H54 (cell line): ENCODE measurements around the gene STARD7.
"Not testable (repeated sequence)": the region's sequence is repeated elsewhere in the genome, so short reads cannot be mapped to it uniquely, and the experiment has no call there.

Source experiments
- DNase-seq: peaks from one replicate; pipeline ENCODE4 v3.0.0; 2011; ENCODE audit warnings: low spot score, mixed read lengths; ENCODE audit not compliant: insufficient read length
- FAIRE-seq: peaks from 3 replicates; lab custom pipeline; 2011; peaks lifted over from hg19 to GRCh38; lab: Jason Lieb, UNC
- POLR2A ChIP-seq: IDR thresholded peaks from 2 replicates; pipeline ENCODE4 v1.6.1; 2011; ENCODE audit warnings: low read depth, mild to moderate bottlenecking, low read length

STARD7 gene

DNA sequence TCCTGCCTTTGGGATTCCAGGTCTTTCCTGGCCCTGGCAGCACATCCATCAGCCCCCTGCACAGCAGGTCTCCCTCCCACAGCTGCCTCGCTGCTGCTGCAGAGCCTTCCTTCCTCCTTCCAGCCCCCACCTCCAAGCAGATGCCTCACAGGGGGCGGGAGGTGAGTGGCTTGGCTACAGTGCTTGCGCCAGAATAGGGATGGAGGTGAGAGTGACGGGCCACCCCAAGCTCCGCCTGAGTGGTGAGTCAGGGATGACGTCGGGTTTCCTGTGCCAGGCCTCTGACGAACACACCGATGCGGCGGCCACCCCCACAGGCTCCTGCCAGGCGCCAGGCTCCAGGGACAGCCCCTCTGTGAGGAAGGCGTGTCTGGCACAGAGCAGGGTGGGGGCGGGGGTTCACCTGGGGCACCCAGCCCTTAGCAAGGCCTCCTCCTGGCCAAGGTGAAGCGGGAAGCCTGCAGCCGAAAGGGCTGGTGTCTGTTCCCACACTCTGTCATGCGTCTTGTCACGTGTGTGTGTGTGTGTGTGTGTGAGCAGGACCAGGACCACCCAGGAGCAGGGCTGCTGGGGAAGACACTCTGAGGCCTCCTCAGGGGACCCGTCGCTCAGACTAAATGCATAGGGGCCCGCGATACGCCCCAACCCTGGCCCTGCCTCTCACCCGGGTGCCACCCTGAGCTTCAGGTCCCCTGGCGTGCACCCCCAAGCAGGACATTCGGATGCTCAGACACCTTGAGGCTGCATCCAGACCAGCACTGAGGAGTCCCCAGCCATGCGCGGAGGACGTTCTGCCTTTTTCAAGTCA is 60.0 kb downstream of the STARD7 start:
- no peak for TF ChIP-seq POLR2A
- peak; percentile 98 for DNase-seq
- no peak for FAIRE-seq

DNA sequence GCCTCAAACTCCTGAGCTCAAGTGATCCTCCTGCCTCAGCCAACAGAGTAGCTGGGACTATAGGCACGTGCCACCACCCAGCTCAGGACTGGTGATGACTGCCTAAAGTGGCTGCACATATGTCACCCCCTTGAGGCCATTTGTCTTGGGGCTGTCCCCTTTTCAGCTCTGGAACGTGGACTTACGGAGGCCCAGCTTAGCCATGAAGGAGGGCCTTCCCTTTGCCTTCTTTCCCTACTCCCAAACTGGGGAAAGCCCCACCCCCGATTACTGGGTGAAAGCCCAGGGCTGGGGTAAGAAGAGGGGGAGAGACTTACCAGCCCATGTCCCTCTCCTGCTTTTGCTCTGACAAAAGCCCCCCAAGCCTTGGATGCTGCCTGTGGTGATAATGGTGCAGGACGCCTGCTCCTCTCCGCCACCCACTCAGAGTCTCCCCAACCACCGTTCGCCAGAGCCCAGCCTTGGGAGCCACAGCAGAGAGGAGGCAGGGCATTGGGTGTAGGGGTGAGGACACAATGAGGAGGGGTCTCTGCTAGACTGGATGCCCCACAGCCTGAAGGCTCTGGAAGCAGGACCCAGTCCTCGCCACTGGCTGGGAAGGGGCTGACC is 60.9 kb downstream of the STARD7 start:
- FAIRE-seq (no peak), DNase-seq (no peak)
- no peak for TF ChIP-seq POLR2A

- no peak for TF ChIP-seq POLR2A
- FAIRE-seq = no peak
- DNase-seq = no peak
Measured at GRCh38 chr2:96146881-96147592, 61.6 kb downstream of the STARD7 start.

DNA sequence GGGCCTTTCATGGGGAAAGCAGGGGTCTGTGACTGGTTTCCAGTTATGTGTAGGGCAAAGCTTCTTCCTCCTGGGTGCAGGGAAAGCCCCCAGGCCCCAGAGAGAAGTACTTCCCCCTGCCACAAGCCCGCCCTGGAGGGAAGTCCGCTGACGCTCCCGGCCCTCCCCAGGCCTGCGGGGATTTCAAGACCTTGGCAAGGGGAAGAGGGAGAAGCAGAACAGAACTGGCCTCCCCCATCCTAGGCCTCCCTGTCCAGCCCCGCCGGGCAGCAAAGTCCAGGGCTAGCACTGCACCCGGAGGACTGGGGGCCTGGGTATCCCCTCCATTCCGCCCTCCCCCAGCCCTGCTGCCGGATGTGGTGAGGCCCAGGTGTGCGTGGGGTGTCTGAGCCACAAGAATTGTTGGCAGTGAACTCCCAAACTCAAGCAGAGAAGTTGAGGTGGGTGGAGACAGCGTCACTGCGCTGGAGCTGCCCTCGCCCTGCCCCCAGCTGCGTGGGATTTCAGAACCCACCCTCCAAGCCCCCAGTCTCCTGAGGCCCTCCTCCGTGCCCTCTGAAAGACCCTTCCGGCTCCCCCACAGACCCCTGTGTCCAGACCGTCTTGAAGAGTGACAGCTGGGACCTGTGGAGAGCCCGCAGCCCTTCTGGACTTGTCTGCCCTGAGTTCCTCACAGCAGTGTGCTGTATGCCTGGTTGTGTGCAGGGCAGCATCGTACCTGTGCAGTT is 62.3 kb downstream of the STARD7 start:
- no peak for TF ChIP-seq POLR2A
- no peak for FAIRE-seq
- DNase-seq = no peak

GRCh38 chr2:96145848-96146152 is 62.8 kb downstream of the STARD7 start:
- TF ChIP-seq POLR2A = no peak
- DNase-seq (no peak), FAIRE-seq (no peak)

GRCh38 chr2:96145036-96145847 is 63.4 kb downstream of the STARD7 start, which contains the start of gene DUSP2:
Gene DUSP2, minus strand, starts transcription at chr2:96145440. Its CDS starts 86 bp downstream, at chr2:96145354.
- no peak for TF ChIP-seq POLR2A
- no peak for DNase-seq
- no peak for FAIRE-seq

- no peak for TF ChIP-seq POLR2A
- DNase-seq = no peak
- FAIRE-seq = no peak
Measured at GRCh38 chr2:96144481-96145035, 64.1 kb downstream of the STARD7 start.

- TF ChIP-seq POLR2A = no peak
- DNase-seq (no peak), FAIRE-seq (no peak)
Measured at GRCh38 chr2:96143848-96144480, 64.7 kb downstream of the STARD7 start.

GRCh38 chr2:96143231-96143847 is 65.3 kb downstream of the STARD7 start:
- FAIRE-seq (no peak), DNase-seq (no peak)
- no peak for TF ChIP-seq POLR2A

DNA sequence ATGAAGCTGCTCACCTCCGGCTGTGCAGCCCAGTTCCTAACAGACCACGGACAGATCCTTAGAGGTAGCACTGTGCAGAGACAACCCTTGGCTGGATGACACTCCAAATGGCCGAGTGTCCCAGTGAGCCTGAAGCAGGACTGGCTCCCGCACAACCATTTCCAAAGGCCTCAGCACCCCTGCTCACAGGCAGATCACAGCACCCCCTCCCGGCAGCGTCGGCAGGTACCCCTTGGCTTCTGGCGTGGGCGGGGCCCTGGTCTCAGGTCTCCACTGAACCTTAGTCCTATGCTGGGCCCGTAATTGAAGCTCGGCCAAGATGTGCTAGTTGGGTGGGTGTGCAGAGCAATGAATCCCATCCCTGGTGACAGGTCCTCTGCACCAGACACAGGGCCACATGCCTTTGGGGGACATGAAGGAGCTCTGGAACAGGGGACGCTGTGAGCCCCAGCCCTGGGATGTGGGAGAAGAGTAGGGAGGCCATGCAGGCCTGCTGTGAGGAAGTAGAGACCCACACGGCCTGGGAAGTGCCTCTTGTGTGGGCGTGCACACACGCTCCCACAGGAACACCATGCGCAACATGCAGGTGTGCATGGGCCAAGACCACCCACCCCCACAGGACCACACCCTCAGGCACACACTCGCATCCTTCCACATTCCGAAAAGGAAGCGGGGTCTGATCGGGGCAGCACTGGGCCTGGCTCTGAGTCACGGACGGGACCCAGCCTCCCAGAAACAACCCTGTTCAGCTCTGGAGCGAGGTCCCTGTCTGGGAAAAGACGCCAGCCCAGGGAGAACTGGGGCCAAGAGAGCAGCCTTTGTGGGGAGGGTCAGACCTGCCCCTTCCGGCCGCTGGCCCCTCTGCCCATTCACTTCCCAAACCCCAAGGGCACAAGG is 66.2 kb downstream of the STARD7 start:
- FAIRE-seq = no peak
- TF ChIP-seq POLR2A = no peak
- no peak for DNase-seq

DNA sequence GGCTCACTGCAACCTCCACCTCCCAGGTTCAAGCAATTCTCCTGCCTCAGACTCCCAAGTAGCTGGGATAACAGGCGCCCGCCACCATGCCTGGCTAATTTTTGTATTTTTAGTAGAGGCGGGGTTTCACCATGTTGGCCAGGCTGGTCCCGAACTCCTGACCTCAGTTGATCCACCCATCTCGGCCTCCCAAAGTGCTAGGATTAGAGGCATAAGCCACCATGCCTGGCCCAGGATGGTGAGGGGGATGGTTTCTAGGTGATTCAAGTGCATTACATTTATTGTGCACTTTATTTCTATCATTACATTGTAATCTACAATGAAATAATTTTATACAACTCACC is 67.0 kb downstream of the STARD7 start:
- not testable (repeated sequence) for FAIRE-seq, DNase-seq
